ENCODE data around the gene MFSD2A.
"Not testable (repeated sequence)": the region's sequence is repeated elsewhere in the genome, so short reads cannot be mapped to it uniquely, and the experiment has no call there.

Gene MFSD2A

DNA sequence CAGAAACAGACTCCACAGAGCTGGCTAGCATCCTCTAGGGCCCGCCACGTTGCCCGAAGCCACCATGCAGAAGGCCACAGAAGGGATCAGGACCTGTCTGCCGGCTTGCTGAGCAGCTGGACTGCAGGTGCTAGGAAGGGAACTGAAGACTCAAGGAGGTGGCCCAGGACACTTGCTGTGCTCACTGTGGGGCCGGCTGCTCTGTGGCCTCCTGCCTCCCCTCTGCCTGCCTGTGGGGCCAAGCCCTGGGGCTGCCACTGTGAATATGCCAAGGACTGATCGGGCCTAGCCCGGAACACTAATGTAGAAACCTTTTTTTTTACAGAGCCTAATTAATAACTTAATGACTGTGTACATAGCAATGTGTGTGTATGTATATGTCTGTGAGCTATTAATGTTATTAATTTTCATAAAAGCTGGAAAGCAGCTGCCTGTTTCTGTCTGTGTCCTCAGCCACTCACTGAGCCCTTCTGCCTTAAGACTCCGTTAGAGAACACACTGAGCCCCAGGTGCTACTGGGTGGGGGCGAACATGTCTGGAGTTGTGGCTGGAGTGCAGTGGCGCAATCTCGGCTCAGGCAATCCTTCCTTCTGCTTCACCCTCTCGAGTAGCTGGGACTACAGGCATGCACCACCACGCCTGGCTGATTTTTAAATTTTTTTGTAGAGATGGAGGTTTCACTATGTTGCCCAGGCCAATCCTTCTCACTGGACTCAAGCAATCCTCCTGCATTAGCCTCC lies 14.8 kb downstream of the MFSD2A start:
- no peak for DNase-seq

DNA sequence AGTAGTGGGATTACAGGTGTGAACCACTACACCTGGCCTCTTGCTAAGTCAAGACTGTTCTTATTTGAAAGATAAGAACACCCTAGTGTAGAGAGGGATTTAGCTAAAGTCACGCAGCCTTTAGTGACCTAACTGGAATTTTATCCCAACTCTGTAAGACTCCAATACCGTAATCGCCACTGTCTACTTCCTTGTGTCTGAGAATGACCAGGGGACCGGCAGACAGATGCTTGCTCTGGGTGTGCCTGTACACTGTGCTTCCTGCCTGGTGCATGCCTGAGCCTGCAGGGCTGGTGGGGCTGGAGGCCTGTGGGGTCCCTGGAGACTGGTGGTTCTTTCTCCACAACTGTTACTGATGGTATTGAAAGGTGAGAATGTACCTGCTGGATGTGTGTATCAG lies 15.3 kb downstream of the MFSD2A start:
- DNase-seq, result no peak

- no peak for DNase-seq
These were observed 16.2 kb downstream of the MFSD2A start for GRCh38 chr1:39971138-39971537.

DNA sequence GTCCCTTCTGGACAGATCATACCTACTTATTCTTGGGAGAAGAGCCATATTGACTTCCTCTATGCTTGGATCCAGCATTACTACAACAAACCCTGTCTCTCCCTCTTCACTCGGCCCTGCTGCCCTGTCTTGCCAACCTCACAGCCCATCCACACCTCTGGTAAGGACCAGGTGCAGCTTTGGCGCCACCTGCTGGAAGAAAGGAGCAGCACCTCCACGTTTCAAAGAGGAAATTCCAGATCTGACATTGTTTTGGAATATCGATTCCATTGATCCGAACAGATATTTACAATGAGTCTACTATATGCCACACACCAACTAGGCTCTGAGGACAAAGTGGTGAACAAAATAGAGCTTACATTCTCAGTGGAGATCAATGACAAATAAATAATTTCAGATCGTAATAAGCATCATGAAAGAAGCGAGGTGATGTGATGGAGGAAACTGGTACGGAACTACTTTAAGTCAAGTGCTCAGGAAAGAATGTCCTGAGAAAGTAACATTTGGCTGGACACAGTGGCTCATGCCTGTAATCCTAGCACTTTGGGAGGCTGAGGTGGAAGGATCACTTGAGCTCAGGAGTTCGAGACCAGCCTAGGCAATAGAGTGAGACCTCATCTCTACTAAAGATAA lies 18.7 kb downstream of the MFSD2A start:
- DNase-seq, result peak; percentile 80

DNA sequence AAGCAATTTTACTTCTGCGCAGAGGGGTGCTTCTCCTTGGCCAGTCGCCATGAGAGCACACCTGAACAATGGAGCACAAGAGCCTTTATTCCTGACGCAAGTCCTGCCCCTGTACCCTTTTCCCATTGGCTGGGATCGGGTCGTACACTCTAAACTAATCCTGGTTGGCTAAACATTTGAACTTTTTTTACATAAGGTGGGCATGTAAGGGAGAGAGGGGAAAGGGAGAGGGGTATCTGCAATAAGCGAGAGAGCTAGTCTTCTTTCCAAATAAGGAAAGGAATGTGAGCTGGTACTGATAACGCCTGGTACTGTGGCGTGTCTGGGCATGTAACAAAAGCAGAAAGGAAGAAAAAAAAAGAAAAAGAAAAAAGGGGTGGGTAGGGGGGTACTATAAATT lies 21.8 kb downstream of the MFSD2A start:
- DNase-seq, result no peak

DNA sequence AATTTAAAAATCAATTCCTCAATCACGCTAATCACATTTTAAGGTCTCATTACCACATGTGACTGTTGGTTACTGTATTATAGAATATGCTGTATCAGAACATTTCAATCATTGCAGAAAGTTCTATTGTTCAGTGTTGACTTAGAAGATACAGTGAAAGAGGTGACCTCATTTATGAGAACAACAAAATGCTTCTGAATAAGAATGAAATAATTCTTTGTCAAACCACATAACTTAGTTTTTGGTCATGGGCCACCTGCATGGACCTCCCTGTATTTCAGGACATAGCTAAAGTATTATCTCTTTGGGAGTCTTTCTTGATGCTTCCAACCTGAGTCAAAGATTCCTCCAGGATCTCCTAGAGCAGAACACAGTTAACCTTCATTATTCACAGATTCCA lies 22.3 kb downstream of the MFSD2A start:
- DNase-seq, result no peak

DNA sequence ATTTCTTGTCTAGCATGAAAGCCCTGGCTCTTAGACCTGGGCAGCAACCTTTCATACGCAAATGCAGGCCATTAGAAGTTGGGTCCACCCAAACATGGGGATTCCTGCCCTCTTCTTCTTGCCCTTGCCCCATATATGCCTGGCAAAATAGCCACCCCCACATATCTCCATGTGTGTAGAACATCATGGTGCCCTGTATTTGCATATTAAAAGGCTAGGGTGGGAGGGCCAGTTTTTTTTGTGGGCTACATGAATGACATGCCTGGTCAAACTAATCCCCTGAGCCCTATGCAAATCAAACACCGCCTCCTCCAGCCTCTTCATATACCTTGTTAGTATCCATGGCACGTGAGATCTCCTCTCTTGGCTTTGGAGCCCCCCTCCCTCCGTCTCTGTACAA lies 24.7 kb downstream of the MFSD2A start:
- no peak for DNase-seq

- no peak for DNase-seq
These were observed 25.8 kb downstream of the MFSD2A start for GRCh38 chr1:39980555-39981313.

DNA sequence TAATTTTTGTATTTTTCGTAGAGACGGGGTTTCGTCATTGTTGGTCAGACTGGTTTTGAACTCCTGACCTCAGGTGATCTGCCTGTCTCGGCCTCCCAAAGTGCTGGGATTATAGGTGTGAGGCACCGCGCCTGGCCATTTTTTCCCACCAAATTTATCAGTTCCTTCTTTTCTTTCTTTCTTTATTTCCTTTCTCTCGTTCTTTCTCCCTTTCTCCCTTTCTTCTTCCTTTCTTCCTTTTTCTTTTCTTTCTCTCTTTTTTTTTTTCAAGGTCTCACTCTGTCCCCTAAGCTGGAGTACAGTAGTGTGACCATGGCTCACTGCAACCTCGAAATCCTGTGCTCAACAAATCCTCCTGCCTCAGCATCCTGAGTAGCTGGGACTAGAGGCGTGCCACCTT lies 26.4 kb downstream of the MFSD2A start:
- DNase-seq, result no peak

- no peak for DNase-seq
These were observed 27.0 kb downstream of the MFSD2A start for GRCh38 chr1:39981945-39982344.

DNA sequence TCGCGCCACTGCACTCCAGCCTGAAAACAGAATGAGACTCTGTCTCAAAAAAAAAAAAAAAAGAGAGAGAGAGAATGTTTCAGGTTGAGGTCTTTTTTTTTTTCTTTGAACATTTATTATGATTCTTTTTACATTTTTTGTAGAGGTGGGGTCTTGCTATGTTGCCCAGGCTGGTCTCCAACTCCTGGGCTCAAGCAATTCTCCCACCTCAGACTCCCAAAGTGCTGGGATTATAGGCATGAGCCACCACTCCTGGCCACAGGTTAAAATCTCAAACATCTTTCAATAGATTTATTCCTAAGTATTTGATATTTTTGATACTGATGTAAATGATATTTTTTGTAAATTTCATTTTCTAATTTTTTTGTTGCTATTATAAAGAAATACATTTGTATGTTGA lies 29.5 kb downstream of the MFSD2A start:
- DNase-seq, result not testable (repeated sequence)

DNA sequence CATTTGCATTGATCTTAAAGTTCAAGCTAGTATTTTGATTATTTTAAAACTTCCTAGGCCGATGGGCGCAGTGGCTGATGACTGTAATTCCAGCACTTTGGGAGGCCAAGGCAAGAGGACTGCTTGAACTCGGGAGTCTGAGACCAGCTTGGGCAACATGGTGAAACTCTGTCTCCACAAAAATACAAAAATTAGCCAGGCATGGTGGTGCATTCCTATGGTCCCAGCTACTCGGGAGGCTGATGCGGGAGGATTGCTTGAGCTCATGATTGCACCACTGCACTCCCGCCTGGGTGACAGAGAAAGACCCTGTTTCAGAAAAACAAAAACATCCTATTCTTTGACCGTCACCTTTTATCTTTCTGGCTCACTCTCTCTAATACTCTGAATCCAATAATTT lies 30.0 kb downstream of the MFSD2A start:
- DNase-seq, result no peak

DNA sequence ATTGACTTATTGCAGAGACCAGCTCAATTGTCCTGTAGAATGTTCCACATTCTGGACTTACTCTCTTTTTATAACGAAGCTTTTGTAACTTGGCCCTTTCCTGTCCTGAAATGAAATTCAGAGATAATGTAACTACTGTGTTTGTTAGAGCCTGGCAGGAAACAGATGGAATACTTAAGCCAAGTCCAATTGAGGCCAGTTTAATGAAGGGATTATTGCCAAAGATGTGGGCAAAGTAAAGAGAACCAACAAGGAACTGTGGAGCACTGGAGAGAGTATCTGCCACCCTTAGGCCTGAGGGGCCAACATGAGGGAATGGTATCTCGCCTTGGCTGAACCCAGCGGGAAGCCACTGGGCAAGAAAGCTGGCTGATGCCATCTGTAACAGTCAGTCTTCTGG lies 32.9 kb downstream of the MFSD2A start:
- DNase-seq, result no peak

DNA sequence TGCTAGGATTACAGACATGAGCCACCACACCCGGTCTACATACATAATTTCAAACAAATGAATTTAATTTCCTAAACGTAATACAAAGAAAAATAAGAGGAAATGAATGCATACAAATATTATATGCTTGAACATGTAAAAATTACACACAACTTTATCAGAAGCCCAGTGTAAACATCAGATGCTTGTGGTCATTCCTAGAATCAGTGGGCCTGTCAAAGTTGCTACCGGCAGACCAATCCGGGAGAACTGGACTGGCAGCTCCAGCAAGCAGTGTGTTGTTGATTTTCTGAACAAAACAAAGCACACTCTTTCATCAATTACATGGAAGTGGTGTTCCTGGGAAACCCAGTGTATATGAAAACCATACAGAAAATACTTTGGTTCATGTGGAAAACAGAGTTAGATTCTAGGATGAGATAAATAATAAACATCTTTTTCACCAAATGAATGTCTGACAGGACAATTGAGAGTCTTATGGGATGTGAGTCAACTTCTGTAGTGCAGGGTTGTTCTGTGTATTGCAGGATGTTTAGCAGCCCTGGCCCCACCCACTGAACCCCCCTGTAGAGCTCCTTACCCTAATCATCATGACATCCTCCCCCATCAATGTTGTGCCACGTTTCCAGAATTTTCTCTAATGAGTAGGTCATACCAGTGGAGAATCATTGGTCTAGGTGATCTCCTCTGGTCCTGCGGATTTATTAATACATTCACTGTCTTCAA lies 33.8 kb downstream of the MFSD2A start:
- DNase-seq, result no peak

GRCh38 chr1:39990428-39990827 lies 35.5 kb downstream of the MFSD2A start:
- DNase-seq, result no peak

DNA sequence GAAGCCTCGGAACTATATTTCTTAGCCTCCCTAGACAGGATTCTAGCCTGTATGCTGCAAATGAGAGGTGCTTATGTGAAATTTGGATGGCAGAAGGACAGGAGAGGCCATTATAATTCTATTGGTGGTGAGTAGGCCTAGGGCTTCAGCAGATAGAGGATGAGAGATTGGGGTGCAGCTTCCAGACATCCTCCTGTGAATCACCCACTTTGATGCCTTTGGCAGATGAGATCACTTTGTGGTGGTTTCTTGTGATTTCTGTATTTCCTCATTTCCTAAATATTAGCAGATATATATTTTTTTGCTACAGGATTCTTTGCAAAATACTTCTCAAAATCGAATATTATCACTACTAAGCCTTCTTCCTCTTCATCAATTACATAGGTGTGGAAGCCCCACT lies 37.3 kb downstream of the MFSD2A start:
- DNase-seq, result no peak

GRCh38 chr1:39992888-39993287 lies 37.9 kb downstream of the MFSD2A start:
- DNase-seq, result no peak

DNA sequence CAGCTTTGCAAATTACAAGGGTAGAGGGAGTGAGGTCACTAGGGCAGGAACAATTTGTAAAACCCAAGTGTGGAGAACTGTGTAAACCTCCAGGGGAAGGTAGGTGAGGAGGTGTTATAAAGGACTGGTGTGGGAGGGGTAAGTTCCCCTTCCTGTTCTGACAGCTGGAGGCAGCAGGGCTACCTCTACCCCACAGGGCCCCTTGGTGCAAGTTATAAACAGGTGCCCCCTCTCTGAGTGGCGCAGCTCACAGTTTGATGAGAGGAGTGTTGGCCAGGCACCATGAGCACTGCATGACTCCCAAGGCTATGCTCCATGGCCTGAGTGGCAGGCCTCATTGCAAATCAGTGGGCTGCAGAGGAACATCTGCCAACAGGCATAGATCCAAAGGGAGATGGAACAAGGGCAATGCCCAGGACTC lies 41.0 kb downstream of the MFSD2A start:
- DNase-seq, result no peak

- DNase-seq, result no peak
These were observed 41.6 kb downstream of the MFSD2A start for GRCh38 chr1:39996396-39997004.

GRCh38 chr1:40001456-40001855 lies 46.5 kb downstream of the MFSD2A start:
- DNase-seq, result no peak

GRCh38 chr1:40003156-40004093 lies 48.5 kb downstream of the MFSD2A start:
- no peak for DNase-seq

DNA sequence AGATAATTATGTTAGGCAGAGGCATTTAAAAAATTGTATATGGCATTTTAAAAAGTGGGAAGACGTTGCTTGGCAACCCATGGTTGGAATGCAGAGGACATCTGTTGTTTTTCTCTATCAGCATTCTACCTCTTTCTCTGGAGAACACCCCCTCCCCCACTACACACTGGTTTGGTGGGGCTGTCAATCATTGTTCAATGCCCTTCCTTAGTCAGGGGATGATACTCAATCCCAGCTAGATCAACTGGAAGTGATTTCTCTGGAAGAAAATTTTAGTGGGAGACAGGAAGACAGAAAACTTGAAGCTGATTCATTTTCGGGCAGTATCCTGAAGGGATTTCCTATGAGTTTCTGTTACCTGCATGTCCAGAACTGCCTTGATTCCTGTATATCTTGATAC lies 49.9 kb downstream of the MFSD2A start:
- DNase-seq, result no peak

All from stimulated activated CD4-positive, alpha-beta T cell treated with anti-CD3 and anti-CD28 coated beads, Interleukin-2, amount 100 ng/mL, for 24 hours (primary cell).